ENCODE results near the gene BRAF.
"Not testable (repeated sequence)": the region's sequence is repeated elsewhere in the genome, so short reads cannot be mapped to it uniquely, and the experiment has no call there.

The BRAF gene

DNA sequence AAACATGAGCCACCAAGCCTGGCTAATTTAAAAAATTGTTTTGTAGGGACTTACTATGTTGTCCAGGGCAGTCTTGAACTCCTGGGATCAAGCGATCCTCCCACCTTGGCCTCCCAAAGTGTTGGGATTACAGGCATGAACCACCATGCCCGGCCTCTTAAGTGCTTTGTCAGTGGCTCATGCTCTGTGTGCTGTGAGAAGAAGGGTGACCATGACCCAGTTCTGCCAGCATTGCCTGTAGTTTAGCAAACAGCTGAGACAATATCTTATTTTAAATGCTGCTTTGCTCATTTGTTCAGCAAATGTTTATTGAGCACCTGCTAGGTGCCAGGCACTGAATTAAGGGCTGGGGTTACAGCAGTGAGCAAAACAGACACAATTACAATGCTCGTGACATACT is 243.0 kb downstream of the BRAF start:
- peaks cover 19% of the 10 kb centered on the region for H3K36me3 ChIP-seq (ENCODE audit: control insufficient read depth, insufficient read depth, low read length)
- H3K9me3 ChIP-seq (ENCODE audit: control insufficient read depth, insufficient read depth, low read depth, low read length) = no peaks in the 10 kb centered on the region
- no peaks in the 10 kb centered on the region for H3K4me1 ChIP-seq (ENCODE audit: control insufficient read depth, insufficient read depth, low read length)
- H3K9ac ChIP-seq (ENCODE audit: low read length) = no peak overlapping the region
- H3K4me3 ChIP-seq (ENCODE audit: low read depth, low read length) = no peak overlapping the region
- H3K27ac ChIP-seq (ENCODE audit: low read depth, low read length) = no peak overlapping the region
- H3K27me3 ChIP-seq (ENCODE audit: control insufficient read depth, insufficient read depth, low read length) = no peaks in the 10 kb centered on the region

DNA sequence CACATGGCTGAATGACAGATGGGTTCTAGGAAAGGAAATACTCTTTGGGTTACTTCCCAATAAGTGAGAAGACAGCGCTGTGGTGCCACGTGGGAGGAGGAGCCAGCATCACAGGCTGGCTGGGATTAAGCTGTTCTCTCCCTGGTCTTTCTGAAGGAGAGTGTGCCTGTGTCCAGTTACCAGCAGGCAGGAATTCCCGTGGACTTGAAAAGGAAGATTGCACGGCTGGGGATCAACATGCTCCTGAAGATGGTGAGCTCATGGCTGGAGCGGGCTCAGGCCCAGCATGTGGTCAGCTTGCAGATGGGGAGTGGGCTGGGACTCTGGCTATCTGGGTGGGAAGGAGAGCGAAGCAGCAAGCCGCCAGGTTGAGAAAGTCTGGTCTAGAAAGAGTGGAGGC is 243.8 kb downstream of the BRAF start:
- no peak overlapping the region for H3K4me3 ChIP-seq (ENCODE audit: low read depth, low read length)
- no peaks in the 10 kb centered on the region for H3K9me3 ChIP-seq (ENCODE audit: control insufficient read depth, insufficient read depth, low read depth, low read length)
- H3K27ac ChIP-seq (ENCODE audit: low read depth, low read length) = no peak overlapping the region
- no peaks in the 10 kb centered on the region for H3K4me1 ChIP-seq (ENCODE audit: control insufficient read depth, insufficient read depth, low read length)
- H3K36me3 ChIP-seq (ENCODE audit: control insufficient read depth, insufficient read depth, low read length) = peaks cover 19% of the 10 kb centered on the region
- H3K27me3 ChIP-seq (ENCODE audit: control insufficient read depth, insufficient read depth, low read length) = no peaks in the 10 kb centered on the region
- H3K9ac ChIP-seq (ENCODE audit: low read length) = no peak overlapping the region

DNA sequence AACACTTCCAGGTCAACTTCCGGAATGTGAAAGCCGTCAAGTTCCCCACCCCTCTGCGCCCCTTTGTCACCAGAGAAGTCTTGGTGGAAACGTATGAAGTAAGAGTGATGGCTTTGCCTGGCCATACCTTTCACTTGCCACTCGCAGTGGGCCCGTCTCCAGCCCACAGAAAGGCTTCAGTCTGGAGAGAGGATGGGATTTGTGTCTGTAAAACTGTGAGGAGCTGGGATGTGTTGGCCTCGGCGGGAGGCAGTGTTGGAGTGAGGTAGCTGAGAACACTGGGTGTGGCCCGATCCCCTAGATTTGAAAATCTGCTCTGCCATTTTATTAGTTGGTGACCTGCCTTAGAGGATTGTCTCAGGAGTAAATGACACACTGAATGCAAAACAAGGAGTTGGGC is 245.5 kb downstream of the BRAF start:
- H3K4me1 ChIP-seq (ENCODE audit: control insufficient read depth, insufficient read depth, low read length) = peaks cover 4% of the 10 kb centered on the region; the same call in 1 of the 2 replicates
- no peaks in the 10 kb centered on the region for H3K9me3 ChIP-seq (ENCODE audit: control insufficient read depth, insufficient read depth, low read depth, low read length)
- H3K27me3 ChIP-seq (ENCODE audit: control insufficient read depth, insufficient read depth, low read length) = peaks cover under 1% of the 10 kb centered on the region; the same call in 1 of the 2 replicates
- H3K9ac ChIP-seq (ENCODE audit: low read length) = no peak overlapping the region
- H3K4me3 ChIP-seq (ENCODE audit: low read depth, low read length) = no peak overlapping the region
- no peak overlapping the region for H3K27ac ChIP-seq (ENCODE audit: low read depth, low read length)
- H3K36me3 ChIP-seq (ENCODE audit: control insufficient read depth, insufficient read depth, low read length) = peaks cover 15% of the 10 kb centered on the region

DNA sequence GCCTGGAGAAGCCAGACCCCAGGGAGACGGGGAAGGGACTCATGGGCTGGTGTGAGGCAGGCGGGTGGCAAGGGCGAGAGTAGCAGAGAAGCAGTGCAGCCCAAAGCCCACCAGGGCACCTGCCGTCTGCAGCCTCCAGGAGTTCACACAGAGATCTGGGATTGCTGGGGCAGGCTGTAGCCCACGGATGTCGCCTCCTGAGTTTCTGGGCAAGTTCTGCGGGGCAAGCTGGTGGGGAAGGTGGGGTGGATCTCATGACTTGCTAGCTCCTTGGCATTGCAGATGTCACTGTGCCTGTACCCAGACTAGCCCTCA is 246.0 kb downstream of the BRAF start:
- H3K9me3 ChIP-seq (ENCODE audit: control insufficient read depth, insufficient read depth, low read depth, low read length) = no peaks in the 10 kb centered on the region
- peaks cover 15% of the 10 kb centered on the region for H3K36me3 ChIP-seq (ENCODE audit: control insufficient read depth, insufficient read depth, low read length)
- no peak overlapping the region for H3K4me3 ChIP-seq (ENCODE audit: low read depth, low read length)
- no peak overlapping the region for H3K27ac ChIP-seq (ENCODE audit: low read depth, low read length)
- no peak overlapping the region for H3K9ac ChIP-seq (ENCODE audit: low read length)
- peaks cover 5% of the 10 kb centered on the region; the same call in 1 of the 2 replicates for H3K4me1 ChIP-seq (ENCODE audit: control insufficient read depth, insufficient read depth, low read length)
- H3K27me3 ChIP-seq (ENCODE audit: control insufficient read depth, insufficient read depth, low read length) = peaks cover 5% of the 10 kb centered on the region; the same call in 1 of the 2 replicates

DNA sequence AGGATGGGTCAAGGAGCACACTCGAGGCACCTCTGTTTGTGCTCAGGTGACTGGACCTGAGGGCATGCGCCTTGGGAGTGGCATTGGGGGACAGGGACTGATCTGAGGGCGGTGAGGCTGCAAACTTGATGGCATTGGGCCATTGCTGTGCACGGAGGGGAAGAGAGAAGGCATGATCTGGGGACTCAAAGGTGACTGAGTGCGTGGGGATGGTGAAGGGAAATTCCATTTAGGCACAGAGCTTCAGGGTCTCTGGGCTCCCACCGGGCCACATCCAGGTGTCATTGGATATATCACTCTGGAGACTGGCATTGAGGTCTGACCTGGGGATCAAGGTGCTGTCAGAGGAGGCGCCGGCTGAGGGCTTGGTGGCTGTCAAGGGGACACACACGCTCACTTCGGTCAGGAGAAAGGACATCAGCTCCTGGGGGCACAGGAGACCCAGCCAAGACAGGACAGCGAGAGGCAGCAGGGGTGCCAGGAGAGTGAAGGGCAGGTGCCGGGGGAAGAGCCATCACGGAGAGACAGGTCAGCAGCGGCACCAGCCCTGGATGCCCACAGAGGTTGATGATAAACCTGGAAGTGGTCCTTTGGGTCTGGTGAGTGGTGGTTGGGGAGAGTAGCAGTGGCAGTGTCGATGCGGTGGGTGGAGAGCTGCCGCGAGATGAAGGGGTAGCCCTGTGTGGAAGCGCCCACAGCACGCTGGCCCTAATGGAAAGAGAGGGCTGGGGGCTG is 246.5 kb downstream of the BRAF start:
- H3K36me3 ChIP-seq (ENCODE audit: control insufficient read depth, insufficient read depth, low read length) = peaks cover 15% of the 10 kb centered on the region
- H3K27ac ChIP-seq (ENCODE audit: low read depth, low read length) = no peak overlapping the region
- peaks cover 10% of the 10 kb centered on the region; the same call in 1 of the 2 replicates for H3K27me3 ChIP-seq (ENCODE audit: control insufficient read depth, insufficient read depth, low read length)
- H3K4me3 ChIP-seq (ENCODE audit: low read depth, low read length) = no peak overlapping the region
- peaks cover 10% of the 10 kb centered on the region; the same call in 1 of the 2 replicates for H3K4me1 ChIP-seq (ENCODE audit: control insufficient read depth, insufficient read depth, low read length)
- H3K9ac ChIP-seq (ENCODE audit: low read length) = no peak overlapping the region
- H3K9me3 ChIP-seq (ENCODE audit: control insufficient read depth, insufficient read depth, low read depth, low read length) = no peaks in the 10 kb centered on the region

DNA sequence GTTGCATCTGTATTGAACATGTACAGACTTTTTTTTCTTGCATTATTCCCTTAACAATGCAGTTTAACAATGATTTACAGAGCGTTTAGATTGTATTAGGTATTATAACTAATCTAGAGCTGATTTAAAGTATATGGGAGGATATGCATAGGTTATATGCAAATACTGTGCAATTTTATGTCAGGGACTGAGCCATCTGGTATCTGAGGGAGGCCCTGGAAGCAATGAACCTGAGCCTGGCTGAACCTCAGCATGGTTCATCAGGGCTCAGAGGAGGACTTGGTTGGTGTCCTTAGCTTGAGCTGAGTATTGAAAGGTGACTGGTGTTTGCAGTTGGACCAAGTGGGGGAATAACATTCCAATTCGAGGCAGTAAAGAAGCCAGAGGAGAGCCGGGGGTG is 247.2 kb downstream of the BRAF start:
- H3K36me3 ChIP-seq (ENCODE audit: control insufficient read depth, insufficient read depth, low read length) = peaks cover 15% of the 10 kb centered on the region
- H3K4me3 ChIP-seq (ENCODE audit: low read depth, low read length) = no peak overlapping the region
- no peak overlapping the region for H3K9ac ChIP-seq (ENCODE audit: low read length)
- H3K27ac ChIP-seq (ENCODE audit: low read depth, low read length) = no peak overlapping the region
- no peaks in the 10 kb centered on the region for H3K9me3 ChIP-seq (ENCODE audit: control insufficient read depth, insufficient read depth, low read depth, low read length)
- H3K4me1 ChIP-seq (ENCODE audit: control insufficient read depth, insufficient read depth, low read length) = peaks cover 11% of the 10 kb centered on the region; the same call in 1 of the 2 replicates
- H3K27me3 ChIP-seq (ENCODE audit: control insufficient read depth, insufficient read depth, low read length) = peaks cover 12% of the 10 kb centered on the region; the same call in 1 of the 2 replicates

DNA sequence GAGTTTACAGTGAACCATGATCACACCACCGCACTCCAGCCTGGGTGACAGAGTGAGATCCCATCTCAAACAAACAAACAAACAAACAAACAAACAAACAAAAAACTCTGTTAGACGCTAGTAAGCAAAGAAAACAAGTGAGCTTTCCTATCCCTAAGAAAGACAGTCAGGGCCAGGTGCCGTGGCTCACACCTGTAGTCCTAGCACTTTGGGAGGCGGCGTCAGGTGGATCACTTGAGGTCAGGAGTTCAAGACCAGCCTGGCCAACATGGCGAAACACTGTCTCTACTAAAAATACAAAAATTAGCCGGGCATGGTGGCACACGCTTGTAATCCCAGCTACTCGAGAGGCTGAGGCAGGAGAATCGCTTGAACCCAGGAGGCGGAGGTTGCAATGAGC is 247.8 kb downstream of the BRAF start:
- Histone ChIP-seq H3K36me3 (ENCODE audit: control insufficient read depth, insufficient read depth, low read length) (peaks cover 15% of the 10 kb centered on the region), H3K27me3 (ENCODE audit: control insufficient read depth, insufficient read depth, low read length) (peaks cover 12% of the 10 kb centered on the region; the same call in 1 of the 2 replicates), H3K4me1 (ENCODE audit: control insufficient read depth, insufficient read depth, low read length) (peaks cover 17% of the 10 kb centered on the region)
- not testable (repeated sequence) for H3K27ac ChIP-seq (ENCODE audit: low read depth, low read length); H3K9ac ChIP-seq (ENCODE audit: low read length); H3K4me3 ChIP-seq (ENCODE audit: low read depth, low read length); H3K9me3 ChIP-seq (ENCODE audit: control insufficient read depth, insufficient read depth, low read depth, low read length)

DNA sequence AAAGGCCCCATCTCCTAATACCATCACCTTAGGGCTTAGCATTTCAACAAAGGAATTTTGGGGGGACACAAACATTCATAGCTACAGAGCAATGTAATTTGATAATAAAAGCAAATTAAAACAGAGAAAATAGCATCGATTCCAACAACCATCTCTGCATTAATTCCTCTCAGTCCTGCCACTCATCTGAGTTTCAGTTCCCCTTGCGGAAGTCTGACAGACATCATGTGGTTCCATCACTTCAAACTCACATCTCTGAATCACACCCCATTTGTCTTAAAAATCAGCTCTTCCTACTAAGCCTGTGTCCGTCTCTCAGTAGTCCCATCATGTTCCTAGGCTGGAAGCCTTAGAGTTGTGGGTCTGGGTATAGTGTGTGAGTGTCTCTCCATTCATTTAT is 248.4 kb downstream of the BRAF start:
- Histone ChIP-seq H3K9me3 (ENCODE audit: control insufficient read depth, insufficient read depth, low read depth, low read length) (no peaks in the 10 kb centered on the region), H3K27me3 (ENCODE audit: control insufficient read depth, insufficient read depth, low read length) (peaks cover 12% of the 10 kb centered on the region; the same call in 1 of the 2 replicates), H3K27ac (ENCODE audit: low read depth, low read length) (no peak overlapping the region), H3K9ac (ENCODE audit: low read length) (no peak overlapping the region), H3K4me1 (ENCODE audit: control insufficient read depth, insufficient read depth, low read length) (peaks cover 17% of the 10 kb centered on the region), H3K36me3 (ENCODE audit: control insufficient read depth, insufficient read depth, low read length) (peaks cover 12% of the 10 kb centered on the region), H3K4me3 (ENCODE audit: low read depth, low read length) (no peak overlapping the region)

DNA sequence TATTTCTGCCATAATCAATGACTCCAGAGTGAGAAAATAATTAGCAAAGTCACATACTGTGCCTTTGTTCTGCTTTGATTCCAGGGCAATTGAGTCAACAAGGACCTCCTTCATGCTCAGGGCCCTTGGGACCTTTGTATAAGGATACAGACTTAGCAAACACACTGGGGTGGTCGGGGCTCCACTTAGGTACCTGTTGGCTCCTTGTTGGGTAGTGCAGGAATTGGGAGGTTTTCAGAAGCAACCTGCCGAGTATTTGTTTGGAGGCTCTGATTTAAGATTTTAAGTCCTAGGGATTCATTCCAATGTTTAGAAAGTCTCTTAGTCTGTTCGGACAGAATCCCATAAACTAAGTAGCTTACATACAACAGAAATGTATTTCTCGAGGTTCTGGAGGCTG is 249.0 kb downstream of the BRAF start:
- Histone ChIP-seq H3K27me3 (ENCODE audit: control insufficient read depth, insufficient read depth, low read length) (peaks cover 12% of the 10 kb centered on the region; the same call in 1 of the 2 replicates), H3K9me3 (ENCODE audit: control insufficient read depth, insufficient read depth, low read depth, low read length) (no peaks in the 10 kb centered on the region), H3K27ac (ENCODE audit: low read depth, low read length) (no peak overlapping the region), H3K4me3 (ENCODE audit: low read depth, low read length) (no peak overlapping the region), H3K36me3 (ENCODE audit: control insufficient read depth, insufficient read depth, low read length) (peaks cover 9% of the 10 kb centered on the region), H3K4me1 (ENCODE audit: control insufficient read depth, insufficient read depth, low read length) (peaks cover 17% of the 10 kb centered on the region), H3K9ac (ENCODE audit: low read length) (no peak overlapping the region)

DNA sequence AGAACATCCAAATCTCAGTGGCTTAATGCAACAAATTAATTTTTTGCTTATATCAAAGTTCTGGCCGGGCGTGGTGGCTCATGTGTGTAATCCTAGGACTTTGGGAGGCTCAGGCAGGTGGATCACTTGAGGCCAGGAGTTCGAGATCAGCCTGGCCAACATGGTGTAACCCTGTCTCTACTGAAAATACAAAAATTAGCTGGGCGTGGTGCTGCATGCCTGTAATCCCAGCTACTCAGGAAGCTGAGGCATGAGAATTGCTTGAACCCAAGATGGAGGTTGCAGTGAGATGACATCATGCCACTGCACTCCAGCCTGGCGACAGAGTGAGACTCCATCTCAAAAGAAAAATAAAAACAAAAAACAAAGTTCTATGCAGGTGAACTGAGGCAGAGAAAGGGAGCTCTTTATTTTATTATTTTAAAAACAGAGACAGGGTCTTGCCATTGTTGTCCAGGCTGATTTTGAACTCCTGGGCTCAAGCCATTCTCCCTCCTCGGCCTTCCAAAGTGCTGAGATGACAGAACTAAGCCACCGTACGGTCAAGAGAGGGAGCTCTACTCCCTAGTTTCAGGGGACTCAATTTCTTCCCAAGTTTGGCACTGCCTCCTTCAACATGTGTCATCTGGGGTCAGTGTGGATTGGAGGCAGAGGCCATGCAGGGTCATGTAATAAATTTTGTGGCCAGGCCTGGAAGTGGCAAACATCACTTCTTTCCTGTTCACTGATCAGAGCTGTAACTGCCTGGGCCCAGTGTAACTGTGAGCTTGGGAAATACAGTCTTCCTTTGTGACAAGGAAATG is 249.6 kb downstream of the BRAF start:
- H3K36me3 ChIP-seq (ENCODE audit: control insufficient read depth, insufficient read depth, low read length) = peaks cover 6% of the 10 kb centered on the region
- peaks cover 17% of the 10 kb centered on the region for H3K4me1 ChIP-seq (ENCODE audit: control insufficient read depth, insufficient read depth, low read length)
- no peak overlapping the region for H3K4me3 ChIP-seq (ENCODE audit: low read depth, low read length)
- peaks cover 12% of the 10 kb centered on the region; the same call in 1 of the 2 replicates for H3K27me3 ChIP-seq (ENCODE audit: control insufficient read depth, insufficient read depth, low read length)
- no peak overlapping the region for H3K9ac ChIP-seq (ENCODE audit: low read length)
- no peaks in the 10 kb centered on the region for H3K9me3 ChIP-seq (ENCODE audit: control insufficient read depth, insufficient read depth, low read depth, low read length)
- H3K27ac ChIP-seq (ENCODE audit: low read depth, low read length) = no peak overlapping the region

DNA sequence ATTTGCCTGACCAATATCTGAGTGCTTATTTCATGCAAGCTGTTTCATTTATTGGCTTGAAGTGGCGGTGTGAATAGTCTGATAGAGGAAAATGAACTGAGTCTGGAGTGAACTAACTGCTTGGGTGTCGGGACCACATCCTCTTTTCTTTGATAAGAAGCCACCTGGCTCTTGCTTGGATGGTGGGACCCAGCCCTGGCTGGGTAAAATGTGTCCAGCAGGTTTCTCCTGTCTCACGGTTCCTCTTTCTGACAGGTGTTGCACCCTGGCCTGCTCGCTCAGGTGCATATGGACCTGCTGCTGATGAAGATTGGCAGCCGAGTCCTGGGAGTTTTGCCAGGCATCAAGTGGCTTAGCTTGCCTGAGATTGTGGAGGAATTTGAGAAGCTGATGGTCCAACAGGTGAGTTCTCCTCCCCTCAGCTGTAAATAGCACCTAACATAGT is 250.4 kb downstream of the BRAF start:
- H3K27me3 ChIP-seq (ENCODE audit: control insufficient read depth, insufficient read depth, low read length) = peaks cover 12% of the 10 kb centered on the region; the same call in 1 of the 2 replicates
- H3K9ac ChIP-seq (ENCODE audit: low read length) = no peak overlapping the region
- H3K36me3 ChIP-seq (ENCODE audit: control insufficient read depth, insufficient read depth, low read length) = peaks cover 6% of the 10 kb centered on the region
- H3K4me3 ChIP-seq (ENCODE audit: low read depth, low read length) = no peak overlapping the region
- H3K9me3 ChIP-seq (ENCODE audit: control insufficient read depth, insufficient read depth, low read depth, low read length) = no peaks in the 10 kb centered on the region
- H3K4me1 ChIP-seq (ENCODE audit: control insufficient read depth, insufficient read depth, low read length) = peaks cover 17% of the 10 kb centered on the region
- no peak overlapping the region for H3K27ac ChIP-seq (ENCODE audit: low read depth, low read length)
